Limb (tissue), 2 donors: ENCODE measurements around the gene ABHD16B.
A peak's percentile ranks its signal among the peaks of the same experiment; 100 is the strongest.
"Not testable (repeated sequence)": the region's sequence is repeated elsewhere in the genome, so short reads cannot be mapped to it uniquely, and the experiment has no call there.

Source experiments
- DNase-seq, 2 donors: peaks; one replicate each; pipeline ENCODE4 v3.0.0-alpha.2; 2016; ENCODE audit errors: extremely low spot score in 2 of 2

Gene ABHD16B

DNA sequence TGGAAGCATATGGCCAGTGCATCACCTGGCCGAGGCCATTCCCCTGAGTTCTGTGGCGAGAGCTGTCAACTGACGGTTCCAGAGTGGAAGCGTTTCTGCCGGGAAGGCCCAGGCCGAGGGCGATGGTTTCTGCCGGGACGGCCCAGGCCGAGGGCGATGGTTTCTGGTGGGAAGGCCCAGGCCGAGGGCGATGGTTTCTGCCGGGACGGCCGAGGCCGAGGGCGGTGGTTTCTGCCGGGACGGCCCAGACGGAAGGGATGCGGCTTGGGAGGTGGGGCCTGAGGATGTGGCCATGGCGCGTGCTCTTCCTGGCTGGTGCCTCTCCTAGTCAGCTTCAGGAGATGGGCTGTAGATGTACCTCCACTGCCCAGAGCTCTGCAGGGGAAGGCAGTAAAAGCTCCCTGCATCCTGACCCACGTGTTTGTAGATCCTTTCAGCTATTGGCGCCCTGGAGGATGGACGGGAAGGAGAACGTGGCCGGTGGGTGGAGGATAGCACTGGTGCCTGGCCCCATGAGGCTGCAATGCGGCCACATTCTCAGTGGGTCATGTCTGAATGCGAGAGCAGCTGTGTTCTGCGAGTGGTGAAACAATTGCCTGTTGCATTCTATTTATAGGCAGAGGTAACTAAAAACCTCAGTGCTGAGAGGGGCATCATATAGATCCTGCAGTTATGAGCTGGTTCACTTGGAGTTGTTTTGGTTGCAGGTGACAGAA is 16.6 kb downstream of the ABHD16B start:
- no peak for DNase-seq

DNA sequence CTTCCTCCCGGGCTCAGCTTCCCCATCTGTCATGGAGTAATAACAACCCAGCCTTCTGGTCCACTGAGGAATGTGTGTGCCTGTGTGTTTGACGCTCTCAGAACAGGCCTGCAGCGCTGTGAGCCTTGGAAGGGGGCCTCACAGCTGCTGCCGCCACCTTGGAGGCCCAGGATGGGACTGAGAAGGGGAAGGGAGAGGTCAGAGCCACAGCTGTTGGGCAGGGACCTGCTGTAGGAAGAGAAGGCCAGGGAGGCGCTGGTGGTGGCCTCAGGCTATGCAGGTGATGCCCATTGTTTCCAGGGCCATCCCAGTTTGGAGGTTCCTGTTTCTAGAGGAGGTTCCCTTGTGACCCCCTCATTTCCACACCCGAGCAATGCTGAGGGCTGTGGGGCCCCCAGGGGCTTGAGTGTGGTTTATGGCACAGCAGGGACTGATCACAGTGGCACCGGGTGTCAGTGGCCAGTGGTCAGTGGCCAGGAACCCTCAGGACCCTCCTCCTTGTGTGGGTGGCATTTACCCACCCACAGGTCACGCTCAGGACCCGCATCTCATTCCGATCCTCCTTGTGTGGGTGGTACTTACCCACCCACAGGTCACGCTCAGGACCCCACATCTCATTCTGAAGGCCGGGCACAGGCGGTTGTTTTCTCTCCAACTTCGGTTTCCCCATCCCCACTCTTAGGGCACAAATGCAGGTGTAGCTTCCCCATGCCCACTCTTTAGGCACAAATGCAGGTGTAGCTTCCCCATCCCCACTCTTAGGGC is 17.8 kb downstream of the ABHD16B start:
- DNase-seq = no peak

- not testable (repeated sequence) for DNase-seq
Observed at GRCh38 chr20:63880901-63881300, 19.6 kb downstream of the ABHD16B start.

- DNase-seq = no peak
Observed at GRCh38 chr20:63881451-63882226, 20.3 kb downstream of the ABHD16B start.

- DNase-seq = no peak
Observed at GRCh38 chr20:63882257-63883200, 21.2 kb downstream of the ABHD16B start.

DNA sequence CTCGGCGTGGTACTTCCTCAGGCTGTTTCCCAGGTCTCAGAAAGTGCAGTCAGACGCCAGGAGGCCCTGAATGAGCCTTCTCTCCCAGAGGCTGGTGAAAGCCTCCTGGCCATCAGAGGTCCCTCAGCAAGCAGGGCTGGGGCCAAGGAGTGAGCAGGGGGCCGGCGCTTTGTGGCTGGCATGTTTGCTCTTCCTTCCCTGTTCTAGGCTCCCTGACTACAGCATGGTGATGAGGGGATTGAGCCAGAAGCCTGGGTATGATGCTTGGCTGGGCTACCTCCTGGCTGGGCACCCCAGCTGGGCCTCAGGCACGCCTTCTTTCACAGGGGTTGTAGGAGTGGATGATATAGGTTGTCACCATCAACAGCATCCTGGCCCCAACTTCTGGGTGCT is 21.9 kb downstream of the ABHD16B start:
- no peak for DNase-seq

DNA sequence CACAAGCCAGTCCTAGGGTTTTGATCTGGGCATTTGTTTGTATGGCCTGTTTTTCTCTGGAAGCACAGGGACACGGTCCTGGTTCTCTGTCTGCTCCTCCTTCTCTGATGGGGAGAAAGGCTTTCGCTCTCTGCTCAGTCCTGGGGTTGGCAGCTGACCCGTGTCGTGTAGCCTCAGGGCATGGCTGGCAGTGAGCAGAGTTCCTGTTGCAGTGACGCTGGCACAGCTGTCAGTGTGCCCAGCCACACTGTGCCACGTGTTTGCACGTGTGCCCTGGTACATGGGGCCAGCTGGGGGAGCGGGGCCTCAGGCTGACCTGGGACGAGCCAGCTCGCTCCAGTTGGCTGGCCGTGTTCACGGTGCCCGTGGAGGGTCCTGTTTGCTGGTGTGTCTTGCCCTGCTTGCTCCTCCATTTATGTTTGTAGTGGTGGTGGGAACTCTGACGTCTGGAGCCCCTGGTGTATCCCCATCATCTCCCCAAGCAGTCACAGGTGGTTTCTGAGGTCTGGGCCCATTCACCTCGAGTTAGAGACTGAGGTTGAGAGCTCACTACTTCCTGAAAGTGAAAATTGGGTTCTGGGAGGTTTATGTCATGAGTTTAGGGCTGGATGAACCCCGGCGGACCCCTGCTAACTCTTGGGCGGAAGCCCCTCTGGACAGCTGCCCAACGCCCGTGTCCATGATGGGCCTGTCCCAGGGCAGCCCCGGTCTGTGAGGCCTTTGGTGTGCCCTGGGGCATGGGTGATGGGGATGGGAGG is 23.4 kb downstream of the ABHD16B start:
- no peak for DNase-seq

GRCh38 chr20:63885264-63886053 is 24.2 kb downstream of the ABHD16B start:
- DNase-seq = no peak

DNA sequence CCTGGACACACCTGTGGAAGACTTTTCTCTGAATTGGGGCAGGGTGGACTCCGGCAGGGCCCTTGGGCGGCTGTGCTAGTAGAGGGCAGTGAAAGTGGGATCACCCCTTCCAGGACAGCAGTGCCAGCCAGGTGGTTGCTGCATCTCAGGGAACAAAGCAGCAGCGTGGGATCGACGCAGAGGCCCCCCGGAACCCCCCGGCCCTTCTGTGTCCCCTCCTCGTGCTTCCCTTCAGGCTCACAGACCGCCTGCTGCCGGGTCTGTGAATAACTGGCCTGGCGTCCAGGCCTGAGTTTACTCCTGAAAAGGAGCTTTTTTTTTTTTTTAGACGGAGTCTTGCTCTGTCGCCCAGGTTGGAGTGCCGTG is 24.7 kb downstream of the ABHD16B start:
- no peak for DNase-seq

DNA sequence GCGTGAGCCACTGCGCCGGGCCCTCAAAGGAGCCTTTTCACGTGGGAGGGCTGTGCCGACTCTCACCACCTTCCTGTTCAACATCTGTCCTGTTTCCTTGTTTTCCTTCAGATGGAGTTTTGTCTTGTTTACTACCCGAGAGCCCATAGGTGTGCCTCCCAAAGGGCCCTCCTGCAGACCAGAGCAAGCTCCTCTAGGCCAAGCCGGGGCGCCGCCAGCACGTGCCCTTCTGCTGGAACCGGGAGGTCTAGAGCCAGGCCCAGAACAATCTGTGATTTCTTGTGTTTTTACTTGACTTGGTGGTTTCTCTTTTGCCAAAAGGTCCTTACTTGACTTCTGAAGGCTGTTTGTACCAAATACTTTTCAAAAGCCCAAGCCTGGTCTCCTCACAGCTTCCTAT is 25.6 kb downstream of the ABHD16B start:
- DNase-seq = no peak

DNA sequence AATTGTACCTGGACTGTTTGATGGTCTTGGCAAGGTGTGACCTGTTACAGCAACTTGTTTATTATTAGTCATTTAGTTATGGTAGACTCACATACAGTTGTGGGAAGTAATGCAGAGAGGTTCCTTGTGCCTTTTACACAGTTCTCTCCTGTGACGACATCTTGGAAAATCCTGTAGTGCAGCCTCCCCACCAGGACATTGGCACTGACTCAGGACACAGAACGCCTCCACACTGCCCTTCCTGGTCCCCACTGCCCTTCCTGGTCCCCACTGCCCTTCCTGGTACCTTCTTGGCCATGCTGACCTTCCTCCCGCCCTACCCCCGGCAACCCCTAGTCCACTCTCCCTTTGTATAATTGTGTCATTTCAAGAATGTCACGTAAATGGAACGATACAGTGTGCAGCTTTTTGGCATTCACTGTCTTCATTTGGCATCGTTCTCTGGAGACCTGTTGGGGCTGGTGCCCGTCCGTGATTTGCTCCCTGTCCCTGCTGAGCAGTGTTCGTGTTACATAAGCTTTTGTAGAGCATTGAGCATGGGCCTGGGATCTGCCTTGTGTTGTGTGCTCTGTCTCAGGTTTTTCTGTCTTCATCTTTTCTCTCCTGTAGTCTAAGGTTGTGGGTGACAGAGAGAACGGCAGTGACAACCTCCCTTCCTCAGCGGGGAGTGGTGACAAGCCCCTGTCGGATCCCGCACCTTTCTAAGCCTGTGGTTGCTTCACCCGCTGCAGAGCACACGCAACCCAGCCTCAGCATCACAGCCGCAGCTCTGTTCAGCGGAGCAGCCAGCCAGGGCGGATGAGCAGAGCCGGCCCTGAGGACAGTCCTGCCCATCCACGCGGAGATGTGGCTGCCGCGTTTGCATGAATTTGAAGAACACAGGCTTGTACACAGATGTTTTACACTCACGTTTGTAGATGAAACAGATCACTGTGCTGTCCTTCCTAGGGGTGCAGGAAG is 28.2 kb downstream of the ABHD16B start:
- no peak for DNase-seq

DNA sequence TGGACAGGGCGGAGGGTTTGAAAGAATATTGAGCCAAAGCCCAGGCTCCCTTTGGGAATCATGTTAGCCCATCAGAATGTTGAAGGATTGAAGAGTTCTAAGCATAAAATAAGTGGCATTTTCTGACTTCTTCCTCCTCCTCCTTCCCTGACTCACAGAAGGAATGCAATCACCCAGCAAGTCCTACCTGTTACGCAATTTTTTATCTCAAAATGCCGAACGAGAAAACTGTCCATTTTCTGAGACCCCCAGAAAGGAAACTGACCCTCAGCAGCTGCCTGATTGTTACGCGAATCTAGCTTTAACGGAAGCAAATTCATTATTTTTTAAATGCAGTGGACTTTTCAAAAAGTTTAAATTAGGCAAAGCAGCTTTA is 28.9 kb downstream of the ABHD16B start:
- no peak for DNase-seq

DNA sequence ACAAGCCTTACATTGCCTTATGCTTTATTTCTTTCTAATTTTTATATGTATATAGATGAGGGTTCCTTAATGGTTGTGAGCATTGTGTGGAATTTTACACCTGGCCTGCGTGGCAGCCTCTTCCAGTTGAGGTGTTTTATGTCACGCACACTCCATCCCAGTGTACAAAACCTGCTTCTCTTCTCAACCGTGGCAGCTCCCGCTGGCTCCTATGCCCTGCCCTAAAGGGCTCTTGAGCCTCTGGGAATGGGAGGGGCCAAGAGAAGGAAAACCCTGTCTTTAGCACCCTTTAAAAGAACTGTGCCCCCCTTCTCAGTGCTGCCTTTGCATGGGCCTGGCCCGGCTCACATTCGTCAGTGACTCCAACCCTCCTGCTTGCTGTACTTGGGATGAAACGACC is 29.3 kb downstream of the ABHD16B start:
- DNase-seq = no peak

- no peak for DNase-seq
Observed at GRCh38 chr20:63891061-63892002, 30.0 kb downstream of the ABHD16B start.

DNA sequence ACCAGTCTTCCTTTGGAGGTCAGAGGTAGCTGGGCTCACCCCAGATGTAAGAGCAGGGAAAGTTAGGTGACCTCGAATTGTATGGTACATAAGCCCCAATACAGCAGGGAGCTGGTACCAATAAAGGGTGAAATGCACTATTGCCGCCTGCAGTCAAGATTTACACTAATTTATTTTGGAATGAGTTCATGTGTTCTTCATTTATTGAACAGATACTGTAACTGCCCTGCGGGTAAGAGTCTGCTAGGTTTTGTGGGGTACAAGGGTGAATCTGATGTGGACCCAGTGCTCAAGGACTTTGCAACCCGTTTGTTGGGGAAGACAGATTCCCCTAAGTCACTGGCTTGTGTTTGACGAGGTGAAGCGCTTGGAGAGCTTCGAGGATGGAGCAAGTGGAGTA is 31.1 kb downstream of the ABHD16B start:
- DNase-seq = no peak

GRCh38 chr20:63893999-63894357 is 32.7 kb downstream of the ABHD16B start:
- no peak for DNase-seq

DNA sequence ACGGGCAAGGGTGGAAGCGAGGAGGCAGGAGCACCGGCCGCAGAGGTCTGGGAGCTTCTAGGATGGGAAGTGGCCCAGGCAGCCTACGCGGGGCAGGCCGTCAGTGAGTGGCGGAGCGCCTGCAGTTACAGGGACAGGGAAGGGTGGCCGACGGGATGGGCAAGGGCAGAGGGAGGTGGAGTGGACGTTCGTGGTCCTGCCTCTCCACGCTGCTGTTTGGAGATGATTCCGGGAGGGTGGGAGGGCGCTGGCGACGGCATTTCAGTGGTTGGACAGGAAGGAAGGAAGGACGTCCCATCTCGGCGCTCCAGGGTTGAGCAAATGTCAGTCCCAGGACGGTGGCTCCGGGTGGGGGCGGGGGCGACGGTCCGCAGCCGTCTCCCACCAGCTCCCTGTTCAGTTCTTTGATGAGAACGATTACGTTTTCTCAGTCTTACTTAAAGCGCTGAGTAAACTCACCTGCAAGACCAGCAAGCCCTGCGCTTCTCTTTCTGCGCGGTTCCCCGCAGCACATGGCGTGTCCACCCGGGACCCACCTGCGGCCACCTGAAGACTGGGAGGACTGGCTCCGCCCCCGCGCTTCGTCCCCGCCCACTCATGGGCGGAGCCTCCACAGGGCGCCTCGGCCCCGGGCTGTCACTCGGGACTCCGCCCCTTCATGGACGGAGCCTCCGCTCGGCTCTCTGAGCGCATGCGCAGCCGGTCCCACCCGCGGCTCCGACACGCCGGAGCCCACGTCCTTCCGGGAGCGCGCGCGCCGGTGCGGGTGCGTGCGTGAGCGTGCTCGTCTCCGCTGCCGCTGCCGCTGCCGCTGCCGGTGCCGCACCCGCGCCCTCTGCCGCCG is 33.3 kb downstream of the ABHD16B start, which contains the start of gene DNAJC5:
TSS of gene DNAJC5 (plus strand) at position 769 of the 844 bp plus-strand sequence. CDS start 33,220 bp downstream, outside the sequence.
- DNase-seq = peak; percentile 95 to 96
